Immature natural killer cell (primary cell): ENCODE data around the gene PIK3R1. TPM values are rescaled to one million over a fixed set of nuclear protein-coding genes. Genes with fewer than 3 reads are reported as not detected.
"Not testable (repeated sequence)": the region's sequence is repeated elsewhere in the genome, so short reads cannot be mapped to it uniquely, and the experiment has no call there.

Experiments used
- DNase-seq, 3 donors: peaks; one replicate each; pipeline ENCODE4 v3.0.0; 2022; ENCODE audit warnings: mixed read lengths in 1 of 3
- H3K27ac Mint-ChIP-seq, 6 donors: one replicate each; pipeline ENCODE4 v1.8.0; 2020; ENCODE audit warnings: mixed read lengths in 6 of 6, mild to moderate bottlenecking in 5 of 6, inconsistent platforms in 4 of 6, moderate library complexity in 3 of 6
- H3K27me3 Mint-ChIP-seq, 3 donors: one replicate each; pipeline ENCODE4 v1.8.0; 2020 to 2021; ENCODE audit warnings: low read depth in 3 of 3, mild to moderate bottlenecking in 3 of 3, mixed read lengths in 3 of 3, moderate library complexity in 3 of 3, inconsistent platforms in 1 of 3
- H3K36me3 Mint-ChIP-seq, 3 donors: one replicate each; pipeline ENCODE4 v1.8.0; 2020; ENCODE audit warnings: mixed read lengths in 3 of 3, inconsistent platforms in 2 of 3, mild to moderate bottlenecking in 2 of 3
- H3K4me1 Mint-ChIP-seq, 2 donors: one replicate each; pipeline ENCODE4 v1.8.0; 2020; ENCODE audit warnings: inconsistent platforms in 2 of 2, mild to moderate bottlenecking in 2 of 2, mixed read lengths in 2 of 2, moderate library complexity in 1 of 2
- H3K4me3 Mint-ChIP-seq, 5 donors: one replicate each; pipeline ENCODE4 v1.8.0; 2020; ENCODE audit warnings: mild to moderate bottlenecking in 5 of 5, mixed read lengths in 5 of 5, inconsistent platforms in 3 of 5, moderate library complexity in 3 of 5
- H3K9me3 Mint-ChIP-seq, 6 donors: one replicate each; pipeline ENCODE4 v1.8.0; 2020; ENCODE audit warnings: mild to moderate bottlenecking in 6 of 6, mixed read lengths in 6 of 6, inconsistent platforms in 4 of 6, moderate library complexity in 3 of 6
- polyA plus RNA-seq, 3 donors: library from polyadenylated mRNA; unstranded; fragments of 300-500 nt; fragmentation: Illumina TruSeq; gene quantifications; one replicate each; pipeline ENCODE4 v1.2.3, GENCODE V29; 2021

The PIK3R1 gene
- polyA plus RNA-seq, 3 donors from 2014 or later, result 62.7 to 80.0 (median 66.8) TPM

- peaks cover 87 to 97% of the 10 kb centered on the region in 2 donors for H3K4me1 Mint-ChIP-seq
- H3K36me3 Mint-ChIP-seq, result peaks cover 0 to 13% (median 5%) of the 10 kb centered on the region in 3 donors
- H3K4me3 Mint-ChIP-seq, result peak overlapping the region; percentile 14 to 69 (median 64)
- peaks cover 0 to 2% (median 0%) of the 10 kb centered on the region in 6 donors for H3K9me3 Mint-ChIP-seq
- H3K27ac Mint-ChIP-seq, result peak overlapping the region; percentile 23 to 93 (median 88)
- DNase-seq, result no peak
- H3K27me3 Mint-ChIP-seq, result peaks cover 0 to 3% (median 2%) of the 10 kb centered on the region in 3 donors
Observed at GRCh38 chr5:68224509-68225187, 9.1 kb downstream of the PIK3R1 start.

GRCh38 chr5:68225188-68225910 lies 9.8 kb downstream of the PIK3R1 start:
- peaks cover 0 to 3% (median 2%) of the 10 kb centered on the region in 3 donors for H3K27me3 Mint-ChIP-seq

DNA sequence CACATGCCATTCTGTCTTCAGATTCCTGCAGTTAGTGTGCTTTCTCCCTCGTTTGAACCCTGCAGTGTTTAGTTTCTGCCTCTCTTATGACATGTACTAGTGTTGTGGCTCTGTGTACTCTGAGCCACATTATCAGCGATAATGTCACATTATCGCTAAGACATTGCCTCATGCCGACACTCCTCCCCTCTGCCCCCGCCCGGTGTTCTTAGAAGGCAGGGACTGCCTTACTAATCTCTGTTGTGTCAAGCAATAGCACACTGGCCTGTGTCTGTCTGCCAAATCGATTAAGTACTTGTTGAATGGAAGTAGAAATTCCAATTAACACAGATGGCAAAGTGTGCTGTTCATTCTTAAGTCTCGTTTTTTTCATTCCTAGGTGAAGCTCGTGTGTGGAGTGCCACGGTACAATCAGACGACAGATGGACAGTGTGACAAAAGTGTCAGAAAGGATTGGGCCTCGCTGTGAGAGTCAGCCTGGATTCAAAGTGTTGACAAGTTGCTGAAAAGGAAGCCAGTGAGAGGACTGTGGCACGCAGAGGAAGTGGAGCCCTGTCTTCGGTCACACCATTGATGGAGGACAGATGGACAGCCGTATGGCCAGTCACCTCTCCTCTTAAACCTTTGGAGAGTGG lies 10.5 kb downstream of the PIK3R1 start:
- Mint-ChIP-seq H3K9me3 (peaks cover 0 to 2% (median 0%) of the 10 kb centered on the region in 6 donors), H3K4me1 (peaks cover 92 to 98% of the 10 kb centered on the region in 2 donors), H3K36me3 (peaks cover 3 to 13% (median 5%) of the 10 kb centered on the region in 3 donors), H3K27ac (peak overlapping the region; percentile 81 to 93 (median 88)), H3K4me3 (peak overlapping the region; percentile 14 to 69 (median 64)), H3K27me3 (peaks cover 0 to 6% (median 2%) of the 10 kb centered on the region in 3 donors)
- DNase-seq, result peak in 1 of 3 donors; percentile 27

More at GRCh38 chr5:68225188-68225910, 9.8 kb downstream of the PIK3R1 start:
- H3K4me3 Mint-ChIP-seq, result peak overlapping the region; percentile 14 to 69 (median 64)
- H3K36me3 Mint-ChIP-seq, result peaks cover 3 to 13% (median 5%) of the 10 kb centered on the region in 3 donors
- DNase-seq, result no peak
- peaks cover 0 to 2% (median 0%) of the 10 kb centered on the region in 6 donors for H3K9me3 Mint-ChIP-seq
- H3K4me1 Mint-ChIP-seq, result peaks cover 87 to 97% of the 10 kb centered on the region in 2 donors
- H3K27ac Mint-ChIP-seq, result peak overlapping the region; percentile 81 to 93 (median 88)

GRCh38 chr5:68226546-68227073 lies 11.1 kb downstream of the PIK3R1 start:
- Mint-ChIP-seq H3K27ac (peak overlapping the region; percentile 81 to 93 (median 88)), H3K36me3 (peaks cover 3 to 14% (median 5%) of the 10 kb centered on the region in 3 donors), H3K4me1 (peaks cover 92 to 99% of the 10 kb centered on the region in 2 donors), H3K4me3 (peak overlapping the region; percentile 14 to 69 (median 64)), H3K27me3 (peaks cover 0 to 6% (median 2%) of the 10 kb centered on the region in 3 donors), H3K9me3 (peaks cover 0 to 2% (median 0%) of the 10 kb centered on the region in 6 donors)
- DNase-seq, result peak in 2 of 3 donors; percentile 43 to 46

DNA sequence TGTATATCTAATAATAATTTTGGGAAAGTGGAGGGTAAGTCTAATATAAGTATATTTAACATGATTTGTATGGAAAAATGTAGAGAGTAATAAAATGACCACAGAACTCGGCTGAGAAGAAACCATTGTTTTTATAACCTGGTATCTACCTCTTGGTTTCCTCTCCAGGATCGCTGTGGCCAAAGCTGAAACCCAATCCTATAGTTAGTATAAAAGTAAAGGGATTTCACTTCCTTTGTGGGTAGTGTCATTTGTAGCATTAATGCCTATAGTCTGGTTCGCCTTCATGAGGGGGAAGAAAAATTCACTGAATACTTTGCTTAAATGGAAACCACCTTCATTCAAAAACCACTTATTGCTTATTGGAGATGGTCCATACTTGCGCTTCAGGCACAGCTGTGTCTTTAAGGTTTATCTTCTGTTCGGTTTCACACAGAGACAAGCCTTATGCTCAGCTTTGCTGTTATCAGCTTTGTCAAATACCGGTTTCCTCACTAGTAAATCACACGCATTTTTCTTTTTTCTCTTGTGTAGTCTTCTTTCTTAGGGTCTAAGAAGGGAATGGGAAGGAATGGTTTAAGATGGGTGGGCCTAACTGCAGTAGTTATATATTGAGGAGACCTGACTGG lies 12.1 kb downstream of the PIK3R1 start:
- Mint-ChIP-seq H3K27ac (peak overlapping the region; percentile 45 to 92 (median 82)), H3K4me1 (peaks cover 92 to 99% of the 10 kb centered on the region in 2 donors), H3K27me3 (peaks cover 0 to 4% (median 2%) of the 10 kb centered on the region in 3 donors), H3K36me3 (peaks cover 3 to 16% (median 5%) of the 10 kb centered on the region in 3 donors), H3K4me3 (peak overlapping the region in 1 of 5 donors; percentile 14), H3K9me3 (no peaks in the 10 kb centered on the region)
- no peak for DNase-seq

DNA sequence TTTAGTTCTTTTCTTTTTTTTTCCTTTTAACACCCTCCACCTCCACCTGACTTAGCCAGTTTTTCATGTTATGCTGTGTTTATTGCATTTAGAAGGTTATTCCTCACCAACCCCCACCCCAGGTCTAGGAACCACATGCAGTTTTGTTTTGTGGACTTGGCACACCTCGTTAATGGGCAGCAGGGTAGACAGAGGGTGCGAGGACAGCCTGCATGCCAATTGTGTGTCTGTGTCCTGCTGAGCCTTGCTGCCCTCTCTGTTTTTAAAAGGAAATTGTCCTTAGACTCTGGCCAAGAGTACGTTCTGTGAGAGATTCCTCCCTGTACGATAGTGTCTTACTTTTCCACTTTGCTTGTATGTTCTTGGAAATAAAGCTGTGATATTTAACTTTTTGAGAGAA lies 13.9 kb downstream of the PIK3R1 start:
- DNase-seq, result no peak
- peaks cover 88 to 99% of the 10 kb centered on the region in 2 donors for H3K4me1 Mint-ChIP-seq
- peaks cover 3 to 16% (median 5%) of the 10 kb centered on the region in 3 donors for H3K36me3 Mint-ChIP-seq
- H3K27me3 Mint-ChIP-seq, result peaks cover 0 to 6% (median 3%) of the 10 kb centered on the region in 3 donors
- H3K4me3 Mint-ChIP-seq, result peak overlapping the region in 1 of 5 donors; percentile 33
- peak overlapping the region in 5 of 6 donors; percentile 14 to 43 (median 36) for H3K27ac Mint-ChIP-seq
- no peaks in the 10 kb centered on the region for H3K9me3 Mint-ChIP-seq

DNA sequence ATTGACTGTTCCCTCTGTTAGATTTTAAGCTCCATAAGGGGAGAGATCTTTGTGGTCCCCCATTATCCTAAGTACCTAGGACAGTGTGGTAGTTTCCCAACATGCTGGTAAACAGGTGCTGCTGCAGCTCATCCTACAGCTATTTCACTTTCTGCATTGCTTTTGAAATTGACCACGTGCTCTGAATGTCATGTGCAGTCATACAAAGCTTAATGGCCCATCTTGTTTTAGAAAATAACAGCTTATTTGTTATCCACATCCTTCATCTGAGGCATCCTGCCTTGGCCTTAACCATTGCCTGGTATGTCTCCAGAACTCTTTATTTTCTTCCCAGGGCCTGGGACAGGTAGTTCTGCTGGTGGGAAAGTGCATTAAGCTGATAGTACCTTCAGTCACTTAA lies 14.7 kb downstream of the PIK3R1 start:
- no peak for DNase-seq
- Mint-ChIP-seq H3K27ac (peak overlapping the region in 5 of 6 donors; percentile 2 to 82 (median 16)), H3K4me1 (peaks cover 83 to 94% of the 10 kb centered on the region in 2 donors), H3K27me3 (peaks cover 0 to 6% (median 3%) of the 10 kb centered on the region in 3 donors), H3K36me3 (peaks cover 3 to 16% (median 5%) of the 10 kb centered on the region in 3 donors), H3K4me3 (peak overlapping the region in 1 of 5 donors; percentile 2), H3K9me3 (no peaks in the 10 kb centered on the region)

DNA sequence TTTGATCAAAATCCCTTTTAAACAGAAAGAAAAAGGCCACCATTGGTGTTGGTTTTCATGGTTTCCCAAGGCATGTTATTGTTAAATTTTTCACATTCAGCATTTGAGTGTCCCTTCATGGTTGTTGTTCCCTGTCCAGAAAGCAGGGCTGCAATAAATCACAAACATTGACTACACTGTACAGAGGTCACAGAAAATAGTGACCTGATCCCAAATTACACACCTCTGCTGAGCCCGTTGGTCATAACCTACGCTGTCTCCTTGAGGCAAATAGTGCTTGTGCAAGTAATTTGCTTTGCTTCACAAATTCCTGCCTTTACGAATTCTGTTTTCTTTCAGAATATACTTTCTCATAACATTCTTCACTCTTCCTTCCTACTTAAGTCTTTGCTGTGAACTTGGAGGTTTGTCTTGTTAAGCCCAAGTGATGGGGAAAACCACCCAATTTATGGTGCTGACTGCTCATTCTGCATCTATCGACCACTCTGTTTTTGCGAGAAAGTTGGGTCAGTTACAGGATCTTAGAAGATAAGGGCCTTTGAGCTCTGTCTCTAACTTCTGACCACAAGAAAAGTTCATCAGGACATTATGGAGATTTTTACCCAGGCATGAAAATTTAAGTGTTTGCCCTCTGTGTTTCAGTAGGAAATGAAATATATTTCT lies 16.0 kb downstream of the PIK3R1 start:
- Mint-ChIP-seq H3K4me3 (peak overlapping the region in 4 of 5 donors; percentile 0 to 59 (median 19)), H3K27ac (peak overlapping the region; percentile 18 to 91 (median 80)), H3K4me1 (peaks cover 76 to 94% of the 10 kb centered on the region in 2 donors), H3K9me3 (no peaks in the 10 kb centered on the region), H3K27me3 (peaks cover 0 to 6% (median 1%) of the 10 kb centered on the region in 3 donors), H3K36me3 (peaks cover 3 to 13% (median 3%) of the 10 kb centered on the region in 3 donors)
- DNase-seq, result no peak

- peaks cover 76 to 94% of the 10 kb centered on the region in 2 donors for H3K4me1 Mint-ChIP-seq
- no peak for DNase-seq
- H3K27ac Mint-ChIP-seq, result peak overlapping the region; percentile 32 to 77 (median 68)
- H3K36me3 Mint-ChIP-seq, result peaks cover 0 to 7% (median 3%) of the 10 kb centered on the region in 3 donors
- no peaks in the 10 kb centered on the region for H3K9me3 Mint-ChIP-seq
- H3K27me3 Mint-ChIP-seq, result peaks cover 0 to 8% (median 1%) of the 10 kb centered on the region in 3 donors
- H3K4me3 Mint-ChIP-seq, result peak overlapping the region in 2 of 5 donors; percentile 7 to 65
Observed at GRCh38 chr5:68232277-68232676, 16.7 kb downstream of the PIK3R1 start.

GRCh38 chr5:68233075-68233474 lies 17.5 kb downstream of the PIK3R1 start:
- no peak for DNase-seq
- Mint-ChIP-seq H3K9me3 (no peaks in the 10 kb centered on the region), H3K36me3 (peaks cover 0 to 3% (median 3%) of the 10 kb centered on the region in 3 donors), H3K4me3 (peak overlapping the region in 2 of 5 donors; percentile 3 to 47), H3K4me1 (peaks cover 76 to 94% of the 10 kb centered on the region in 2 donors), H3K27me3 (peaks cover 0 to 8% (median 1%) of the 10 kb centered on the region in 3 donors), H3K27ac (peak overlapping the region; percentile 6 to 88 (median 78))

DNA sequence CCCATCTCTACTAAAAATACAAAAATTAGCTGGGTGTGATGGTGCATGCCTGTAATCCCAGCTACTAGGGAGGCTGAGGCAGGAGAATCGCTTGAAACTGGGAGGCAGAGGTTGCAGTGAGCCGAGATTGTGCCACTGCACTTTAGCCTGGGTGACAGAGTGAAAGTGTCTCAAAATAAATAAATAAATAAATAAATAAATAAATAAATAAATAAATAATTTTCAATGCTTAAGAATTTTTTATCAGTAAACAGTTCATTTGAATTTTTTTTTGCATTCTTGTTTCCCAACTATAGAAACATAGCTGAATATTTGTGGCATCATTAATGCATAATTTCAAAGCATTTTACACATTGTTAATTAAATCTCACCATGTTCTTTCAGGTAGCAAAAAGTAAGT lies 19.7 kb downstream of the PIK3R1 start:
- not testable (repeated sequence) for H3K4me3 Mint-ChIP-seq, H3K9me3 Mint-ChIP-seq, DNase-seq, H3K36me3 Mint-ChIP-seq, H3K27me3 Mint-ChIP-seq
- peak overlapping the region in 4 of 6 donors; percentile 25 to 91 (median 50) for H3K27ac Mint-ChIP-seq
- peaks cover 76 to 95% of the 10 kb centered on the region in 2 donors for H3K4me1 Mint-ChIP-seq

DNA sequence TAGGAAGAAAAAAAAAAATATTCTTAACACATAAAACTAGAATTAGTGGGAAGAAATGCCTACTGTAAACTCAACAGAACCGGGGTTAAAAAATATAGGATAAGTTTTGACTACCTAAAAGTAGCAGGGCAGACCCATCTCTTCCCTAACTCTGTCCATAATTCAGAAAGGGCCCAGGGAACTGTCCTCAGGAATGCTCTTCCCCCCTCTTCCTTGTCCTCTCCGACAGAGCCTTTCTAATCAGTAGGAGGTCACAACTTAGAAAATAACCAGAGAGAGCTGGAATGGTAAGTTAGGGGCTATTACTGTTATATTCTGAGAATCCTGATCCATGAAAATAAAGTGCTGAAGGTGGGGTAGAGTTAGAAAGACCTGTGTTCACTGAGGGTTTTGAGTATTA lies 22.2 kb downstream of the PIK3R1 start:
- peak overlapping the region; percentile 77 to 95 (median 88) for H3K27ac Mint-ChIP-seq
- DNase-seq, result no peak
- no peaks in the 10 kb centered on the region for H3K9me3 Mint-ChIP-seq
- H3K4me3 Mint-ChIP-seq, result peak overlapping the region in 1 of 5 donors; percentile 14
- H3K27me3 Mint-ChIP-seq, result peaks cover 0 to 5% (median 5%) of the 10 kb centered on the region in 3 donors
- peaks cover 0 to 4% (median 0%) of the 10 kb centered on the region in 3 donors for H3K36me3 Mint-ChIP-seq
- H3K4me1 Mint-ChIP-seq, result peaks cover 76 to 95% of the 10 kb centered on the region in 2 donors
